ENCODE results near the gene CYP19A1.

CYP19A1 gene

GRCh38 chr15:51338496-51338895, at the start of gene CYP19A1:
Gene CYP19A1, minus strand, starts transcription at chr15:51338596. Its CDS starts 95,684 bp downstream, at chr15:51242912.
- no peak within 1 kb of the TSS for H3K27ac Mint-ChIP-seq
- H3K36me3 Mint-ChIP-seq (ENCODE audit: low read depth): no peaks in the 10 kb centered on the region
- TF ChIP-seq, protein P1, sequence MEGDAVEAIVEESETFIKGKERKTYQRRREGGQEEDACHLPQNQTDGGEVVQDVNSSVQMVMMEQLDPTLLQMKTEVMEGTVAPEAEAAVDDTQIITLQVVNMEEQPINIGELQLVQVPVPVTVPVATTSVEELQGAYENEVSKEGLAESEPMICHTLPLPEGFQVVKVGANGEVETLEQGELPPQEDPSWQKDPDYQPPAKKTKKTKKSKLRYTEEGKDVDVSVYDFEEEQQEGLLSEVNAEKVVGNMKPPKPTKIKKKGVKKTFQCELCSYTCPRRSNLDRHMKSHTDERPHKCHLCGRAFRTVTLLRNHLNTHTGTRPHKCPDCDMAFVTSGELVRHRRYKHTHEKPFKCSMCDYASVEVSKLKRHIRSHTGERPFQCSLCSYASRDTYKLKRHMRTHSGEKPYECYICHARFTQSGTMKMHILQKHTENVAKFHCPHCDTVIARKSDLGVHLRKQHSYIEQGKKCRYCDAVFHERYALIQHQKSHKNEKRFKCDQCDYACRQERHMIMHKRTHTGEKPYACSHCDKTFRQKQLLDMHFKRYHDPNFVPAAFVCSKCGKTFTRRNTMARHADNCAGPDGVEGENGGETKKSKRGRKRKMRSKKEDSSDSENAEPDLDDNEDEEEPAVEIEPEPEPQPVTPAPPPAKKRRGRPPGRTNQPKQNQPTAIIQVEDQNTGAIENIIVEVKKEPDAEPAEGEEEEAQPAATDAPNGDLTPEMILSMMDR (IDR thresholded peaks at IDR 0.05; ENCODE audit: unreplicated experiment in 3 of 3): no peak
- H3K4me1 Mint-ChIP-seq: peaks cover 6% of the 10 kb centered on the region
- H3K4me3 Mint-ChIP-seq: no peak within 1 kb of the TSS
- no peaks in the 10 kb centered on the region for H3K9me3 Mint-ChIP-seq
- peaks cover 56% of the 10 kb centered on the region for H3K27me3 Mint-ChIP-seq (ENCODE audit: low read depth)

DNA sequence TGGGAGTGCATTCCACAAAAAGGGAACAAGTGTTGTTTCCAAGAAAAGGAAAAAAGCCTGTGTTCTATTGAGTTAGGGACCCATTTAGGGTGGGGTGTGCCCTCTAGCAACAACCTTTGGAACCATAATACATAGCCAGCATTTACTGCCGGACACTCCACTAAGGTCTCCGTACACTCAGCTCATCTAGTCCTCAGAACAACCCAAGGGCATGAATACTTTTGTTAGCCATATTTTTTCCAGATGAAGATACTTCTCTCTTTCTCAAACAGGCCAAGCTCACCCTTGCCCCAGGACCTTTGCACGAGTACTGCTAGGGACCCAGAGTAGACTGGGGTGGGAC, 49.3 kb upstream of the CYP19A1 start:
- H3K9me3 Mint-ChIP-seq: no peaks in the 10 kb centered on the region
- H3K27ac Mint-ChIP-seq: no peak overlapping the region
- TF ChIP-seq, protein P1 (IDR thresholded peaks at IDR 0.05; ENCODE audit: unreplicated experiment in 3 of 3): no peak
- no peak overlapping the region for H3K4me3 Mint-ChIP-seq
- no peaks in the 10 kb centered on the region for H3K36me3 Mint-ChIP-seq (ENCODE audit: low read depth)
- H3K4me1 Mint-ChIP-seq: peaks cover 26% of the 10 kb centered on the region
- H3K27me3 Mint-ChIP-seq (ENCODE audit: low read depth): peaks cover 8% of the 10 kb centered on the region

GRCh38 chr15:51386960-51387698, 48.7 kb upstream of the CYP19A1 start:
- H3K4me3 Mint-ChIP-seq: no peak overlapping the region
- peaks cover 26% of the 10 kb centered on the region for H3K4me1 Mint-ChIP-seq
- peaks cover 8% of the 10 kb centered on the region for H3K27me3 Mint-ChIP-seq (ENCODE audit: low read depth)
- H3K9me3 Mint-ChIP-seq: no peaks in the 10 kb centered on the region
- H3K36me3 Mint-ChIP-seq (ENCODE audit: low read depth): no peaks in the 10 kb centered on the region
- no peak overlapping the region for H3K27ac Mint-ChIP-seq
- TF ChIP-seq, protein P1 (IDR thresholded peaks at IDR 0.05; ENCODE audit: unreplicated experiment in 3 of 3): no peak

- TF ChIP-seq, protein P1 (IDR thresholded peaks at IDR 0.05; ENCODE audit: unreplicated experiment in 3 of 3): no peak
- Mint-ChIP-seq H3K9me3 (no peaks in the 10 kb centered on the region), H3K27ac (no peak overlapping the region), H3K27me3 (ENCODE audit: low read depth) (peaks cover 11% of the 10 kb centered on the region), H3K36me3 (ENCODE audit: low read depth) (no peaks in the 10 kb centered on the region), H3K4me1 (peaks cover 26% of the 10 kb centered on the region), H3K4me3 (no peak overlapping the region)
Measured at GRCh38 chr15:51386486-51386885, 48.1 kb upstream of the CYP19A1 start.

- peaks cover 7% of the 10 kb centered on the region for H3K27me3 Mint-ChIP-seq (ENCODE audit: low read depth)
Measured at GRCh38 chr15:51386029-51386428, 47.6 kb upstream of the CYP19A1 start.

More at GRCh38 chr15:51386029-51386428, 47.6 kb upstream of the CYP19A1 start:
- H3K9me3 Mint-ChIP-seq: no peaks in the 10 kb centered on the region
- peaks cover 27% of the 10 kb centered on the region for H3K4me1 Mint-ChIP-seq
- no peak overlapping the region for H3K4me3 Mint-ChIP-seq
- TF ChIP-seq, protein P1 (IDR thresholded peaks at IDR 0.05; ENCODE audit: unreplicated experiment in 3 of 3): no peak
- no peaks in the 10 kb centered on the region for H3K36me3 Mint-ChIP-seq (ENCODE audit: low read depth)
- H3K27ac Mint-ChIP-seq: peak overlapping the region in 1 of 3 experiments; percentile 3
